ENCODE measurements around the gene PPP4R2. TPM values are rescaled to one million over a fixed set of nuclear protein-coding genes. Genes with fewer than 3 reads are reported as not detected.

Gene PPP4R2
- total RNA-seq, 1 donor from 2014 or later, result 65.7 TPM

- intact Hi-C loops (cut with DNase I), result no loop called here
- H3K27ac ChIP-seq, result no peak overlapping the region
- no peak for ATAC-seq
These were observed 13.5 kb downstream of the PPP4R2 start for GRCh38 chr3:73010158-73010557.

GRCh38 chr3:73018298-73018697, 21.7 kb downstream of the PPP4R2 start:
- DNase-seq (no peak), ATAC-seq (no peak)
- H3K27ac ChIP-seq, result no peak overlapping the region
- no peaks in the 10 kb centered on the region for H3K27me3 ChIP-seq (ENCODE audit: low read depth)
- intact Hi-C loops (cut with DNase I), result no loop called here
- H3K4me3 ChIP-seq, result no peak overlapping the region
- H3K9me3 ChIP-seq, result no peaks in the 10 kb centered on the region
- H3K4me1 ChIP-seq, result peaks cover 14% of the 10 kb centered on the region
- peaks cover 4% of the 10 kb centered on the region for H3K36me3 ChIP-seq
- no peak for TF ChIP-seq CTCF (IDR thresholded peaks at IDR 0.05)

More at GRCh38 chr3:73010158-73010557, 13.5 kb downstream of the PPP4R2 start:
- H3K27me3 ChIP-seq (ENCODE audit: low read depth), result no peaks in the 10 kb centered on the region
- H3K36me3 ChIP-seq, result peaks cover 31% of the 10 kb centered on the region
- no peak for TF ChIP-seq CTCF (IDR thresholded peaks at IDR 0.05)
- H3K9me3 ChIP-seq, result no peaks in the 10 kb centered on the region
- H3K4me3 ChIP-seq, result no peak overlapping the region
- peaks cover 23% of the 10 kb centered on the region for H3K4me1 ChIP-seq
- DNase-seq, result no peak

GRCh38 chr3:73018790-73019441, 22.3 kb downstream of the PPP4R2 start:
- H3K4me3 ChIP-seq, result no peak overlapping the region
- DNase-seq, result no peak
- TF ChIP-seq CTCF (IDR thresholded peaks at IDR 0.05), result no peak
- no peaks in the 10 kb centered on the region for H3K27me3 ChIP-seq (ENCODE audit: low read depth)
- H3K4me1 ChIP-seq, result peaks cover 14% of the 10 kb centered on the region
- peaks cover 4% of the 10 kb centered on the region for H3K36me3 ChIP-seq
- ATAC-seq, result no peak
- no peaks in the 10 kb centered on the region for H3K9me3 ChIP-seq
- intact Hi-C loops (cut with DNase I), result no loop called here
- no peak overlapping the region for H3K27ac ChIP-seq

GRCh38 chr3:73021301-73021835, 24.8 kb downstream of the PPP4R2 start:
- H3K27ac ChIP-seq, result no peak overlapping the region
- H3K27me3 ChIP-seq (ENCODE audit: low read depth), result no peaks in the 10 kb centered on the region
- DNase-seq (no peak), ATAC-seq (no peak)
- H3K36me3 ChIP-seq, result peaks cover 4% of the 10 kb centered on the region
- no peak overlapping the region for H3K4me3 ChIP-seq
- TF ChIP-seq CTCF (IDR thresholded peaks at IDR 0.05), result no peak
- no peaks in the 10 kb centered on the region for H3K9me3 ChIP-seq
- intact Hi-C loops (cut with DNase I), result no loop called here
- peaks cover 28% of the 10 kb centered on the region for H3K4me1 ChIP-seq

GRCh38 chr3:73024836-73025235, 28.2 kb downstream of the PPP4R2 start:
- no peak for TF ChIP-seq CTCF (IDR thresholded peaks at IDR 0.05)
- Histone ChIP-seq H3K36me3 (no peaks in the 10 kb centered on the region), H3K27me3 (ENCODE audit: low read depth) (no peaks in the 10 kb centered on the region), H3K4me1 (peaks cover 33% of the 10 kb centered on the region), H3K9me3 (no peaks in the 10 kb centered on the region), H3K4me3 (no peak overlapping the region), H3K27ac (no peak overlapping the region)
- DNase-seq (no peak), ATAC-seq (peak in 1 of 2 donors; percentile 33)
- intact Hi-C loops (cut with DNase I), result no loop called here
